Fibroblast of skin of left quadriceps (primary cell): ENCODE measurements around the gene TOMM6.

Experiments used
- DNase-seq, 2 experiments: peaks; one replicate each; pipeline ENCODE4 v3.0.0-alpha.2; 2013; ENCODE audit warnings: low read depth in 2 of 2

The TOMM6 gene

GRCh38 chr6:41823178-41823577 is 35.7 kb downstream of the TOMM6 start:
- DNase-seq = no peak

DNA sequence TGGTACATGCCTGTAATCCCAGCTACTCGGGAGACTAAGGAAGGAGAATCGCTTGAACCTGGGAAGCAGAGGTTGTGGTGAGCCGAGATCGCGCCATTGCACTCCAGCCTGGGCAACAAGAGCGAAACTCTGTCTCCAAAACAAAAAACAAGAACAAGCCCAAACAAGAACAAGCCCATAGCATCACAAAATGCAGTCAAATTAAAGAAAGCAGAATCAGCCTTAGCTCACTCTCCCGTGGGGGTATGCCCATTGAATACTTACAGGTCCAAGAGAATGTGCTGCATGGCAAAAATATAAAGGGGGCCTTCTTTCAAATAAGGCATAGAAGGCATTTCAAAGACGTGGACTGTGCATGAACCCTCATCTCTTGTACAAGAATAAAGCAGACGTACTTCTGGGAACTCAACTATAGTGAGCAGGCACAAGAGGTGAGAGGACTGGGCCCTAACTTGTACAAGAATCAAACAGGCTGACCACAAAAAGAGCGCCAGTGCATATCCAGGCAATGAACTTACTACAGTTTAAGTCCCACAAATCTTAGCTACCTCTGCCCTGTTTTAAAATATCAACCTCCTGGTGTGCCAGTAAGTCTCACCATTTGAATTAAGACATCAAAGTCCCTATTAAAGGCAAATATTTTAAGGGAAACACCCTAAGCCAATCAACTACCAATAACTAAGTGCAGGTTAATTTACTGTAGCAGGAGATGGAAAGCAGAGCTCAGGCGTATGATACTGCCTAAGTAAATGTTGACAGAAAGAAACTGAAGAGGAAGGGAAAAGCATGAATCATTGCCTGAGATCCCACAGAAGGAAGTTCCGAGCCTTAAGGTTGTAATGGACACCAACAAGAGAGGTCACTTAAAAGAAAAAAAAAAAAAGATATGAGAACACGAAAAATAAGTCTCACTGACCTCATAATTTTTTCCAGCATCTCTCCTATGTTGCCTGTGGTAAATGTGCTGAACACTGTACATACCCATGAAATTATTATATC is 37.4 kb downstream of the TOMM6 start:
- no peak for DNase-seq

DNA sequence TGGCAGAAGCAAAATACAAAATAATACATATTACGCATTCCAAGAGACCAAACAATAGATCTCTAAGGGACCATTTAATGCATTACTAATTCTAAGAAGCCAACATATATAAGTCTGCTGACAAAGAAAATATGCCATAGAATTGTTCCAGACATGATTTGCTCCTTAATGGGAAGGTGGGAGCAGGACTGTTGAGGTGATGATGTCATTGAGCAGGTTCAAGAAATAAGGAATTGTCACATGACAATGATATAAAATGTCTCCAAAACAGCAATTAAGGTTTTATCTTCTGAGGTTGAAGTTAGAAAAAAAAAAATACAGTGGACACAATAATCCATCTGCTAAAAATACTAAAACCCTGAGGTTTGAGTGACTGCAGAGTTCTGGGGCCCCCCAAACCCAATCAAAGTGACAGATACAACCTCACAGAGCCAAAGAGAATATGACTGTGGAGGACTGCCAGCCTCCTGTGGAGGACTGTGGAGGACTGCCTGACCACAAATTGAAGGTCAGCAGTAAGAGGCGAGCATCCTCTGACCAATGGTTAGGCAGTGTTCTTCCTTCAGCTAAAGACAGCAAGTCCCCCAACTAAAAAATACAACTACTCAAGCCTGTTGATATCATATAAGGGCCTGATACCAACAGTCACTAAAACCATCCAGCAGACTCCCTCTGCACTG is 39.0 kb downstream of the TOMM6 start:
- DNase-seq = no peak

GRCh38 chr6:41832263-41832662 is 44.8 kb downstream of the TOMM6 start:
- DNase-seq = no peak

DNA sequence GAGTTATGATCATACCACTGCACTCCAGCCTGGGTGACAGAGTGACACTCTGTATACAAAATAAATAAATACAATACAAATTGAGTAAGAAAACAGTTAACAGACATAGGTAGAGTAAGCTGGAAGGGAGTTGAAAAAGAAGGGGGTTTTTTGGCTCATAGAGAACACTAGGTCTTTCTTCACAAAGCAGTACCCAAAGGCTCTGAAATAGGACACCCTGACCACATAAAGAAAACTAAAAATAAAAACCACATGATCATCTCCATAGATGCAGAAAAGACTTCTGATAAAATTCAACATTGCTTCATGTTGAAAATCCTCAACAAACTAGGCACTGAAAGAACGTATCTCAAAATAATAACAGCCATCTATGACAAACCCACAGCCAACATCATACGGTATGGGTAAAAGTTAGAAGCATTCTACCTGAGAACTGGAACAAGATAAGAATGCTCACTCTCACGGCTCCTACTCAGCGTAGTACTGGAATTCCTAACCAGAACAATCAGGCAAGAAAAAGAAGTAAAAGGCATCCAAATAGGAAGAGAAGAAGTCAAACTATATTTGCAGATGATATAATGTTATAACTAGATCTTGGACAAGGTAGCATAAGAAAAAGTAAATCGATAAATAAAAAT is 48.6 kb downstream of the TOMM6 start:
- DNase-seq = peak in 1 of 2 experiments; percentile 3

GRCh38 chr6:41836660-41837052 is 49.2 kb downstream of the TOMM6 start:
- peak in 1 of 2 experiments; percentile 2 for DNase-seq
